Right lung (tissue), 5 donors: ENCODE data around the gene PTTG1IP. TPM values are rescaled to one million over a fixed set of nuclear protein-coding genes. Genes with fewer than 3 reads are reported as not detected.

Experiments
- DNase-seq, 2 donors: peaks; one replicate each; pipeline ENCODE4 v3.0.0-alpha.2; 2013
- polyA plus RNA-seq, 5 donors: library from polyadenylated mRNA; unstranded; fragments of 120-200 nt; gene quantifications; one replicate each; pipeline versions ENCODE4 v1.2.1 to v1.2.3, GENCODE V29; 2013; ENCODE audit warnings: inconsistent platforms in 1 of 5, low replicate concordance in 1 of 5; ENCODE audit not compliant: insufficient read length in 5 of 5, insufficient read depth in 1 of 5

The PTTG1IP gene
- polyA plus RNA-seq, 5 donors, result 190 to 221 (median 212) TPM

DNA sequence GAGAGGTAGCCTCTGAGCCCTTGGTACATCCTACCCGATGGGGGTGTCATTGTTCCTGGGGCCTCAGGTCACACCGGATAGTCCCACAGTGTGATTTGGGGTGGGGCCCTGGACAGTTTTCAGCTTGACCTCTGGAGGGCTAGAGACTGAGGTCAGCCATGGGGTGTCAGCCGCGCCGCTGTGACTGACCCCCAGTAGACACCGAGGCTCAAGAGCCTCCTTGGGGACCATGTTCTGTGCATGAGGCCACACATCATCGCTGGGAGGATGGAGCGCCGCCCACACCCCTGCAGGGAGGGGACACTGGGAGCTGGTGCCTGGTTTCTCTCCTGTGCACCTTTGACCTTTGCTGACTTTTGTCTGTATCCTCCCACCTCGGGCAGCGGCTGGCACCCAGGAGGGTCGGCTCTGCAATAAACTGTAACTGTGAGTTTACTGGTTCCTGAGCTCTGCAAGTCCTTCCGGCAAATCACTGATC lies 24.6 kb upstream of the PTTG1IP start:
- no peak for DNase-seq

GRCh38 chr21:44897326-44898010 lies 24.0 kb upstream of the PTTG1IP start:
- DNase-seq, result no peak

GRCh38 chr21:44896561-44897286 lies 23.2 kb upstream of the PTTG1IP start:
- no peak for DNase-seq

- DNase-seq, result no peak
Measured at GRCh38 chr21:44895859-44896258, 22.4 kb upstream of the PTTG1IP start.

GRCh38 chr21:44894687-44895302 lies 21.3 kb upstream of the PTTG1IP start:
- no peak for DNase-seq

DNA sequence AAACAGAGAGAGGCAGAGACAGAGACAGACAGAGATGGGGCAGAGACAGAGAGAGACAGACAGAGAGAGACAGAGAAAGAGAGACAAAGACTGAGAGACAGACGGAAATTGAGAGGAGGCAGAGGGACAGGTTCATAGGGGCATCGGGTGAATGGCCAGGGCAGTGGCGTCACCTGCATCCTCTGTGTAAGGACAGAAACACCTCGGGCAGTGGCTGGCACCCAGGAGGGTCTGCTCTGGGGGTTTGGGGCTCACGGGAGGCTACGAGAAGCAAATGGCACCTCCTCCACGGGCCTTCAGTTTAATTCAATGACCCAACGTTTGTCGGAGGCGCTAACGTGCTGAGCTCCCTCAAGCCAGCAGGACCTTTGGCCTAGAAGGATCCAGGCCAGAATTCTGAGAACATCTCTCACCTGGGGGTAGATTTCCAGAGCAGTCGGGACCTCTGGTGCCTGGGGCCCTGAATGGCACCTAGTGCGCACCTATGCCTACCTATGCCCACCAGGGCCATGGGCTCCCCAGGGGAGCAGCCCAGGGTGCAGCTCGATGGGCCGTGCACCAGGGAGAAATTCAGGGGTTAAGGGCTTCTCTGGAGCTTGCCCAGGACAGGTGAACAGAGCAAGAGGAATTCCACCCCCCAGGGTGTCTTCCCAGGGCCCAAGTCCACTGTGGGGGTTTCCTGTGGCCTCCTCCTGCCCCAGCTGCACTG lies 20.6 kb upstream of the PTTG1IP start:
- DNase-seq, result no peak

- DNase-seq, result no peak
Measured at GRCh38 chr21:44893278-44893556, 19.7 kb upstream of the PTTG1IP start.

- DNase-seq, result no peak
Measured at GRCh38 chr21:44892536-44893277, 19.2 kb upstream of the PTTG1IP start.

DNA sequence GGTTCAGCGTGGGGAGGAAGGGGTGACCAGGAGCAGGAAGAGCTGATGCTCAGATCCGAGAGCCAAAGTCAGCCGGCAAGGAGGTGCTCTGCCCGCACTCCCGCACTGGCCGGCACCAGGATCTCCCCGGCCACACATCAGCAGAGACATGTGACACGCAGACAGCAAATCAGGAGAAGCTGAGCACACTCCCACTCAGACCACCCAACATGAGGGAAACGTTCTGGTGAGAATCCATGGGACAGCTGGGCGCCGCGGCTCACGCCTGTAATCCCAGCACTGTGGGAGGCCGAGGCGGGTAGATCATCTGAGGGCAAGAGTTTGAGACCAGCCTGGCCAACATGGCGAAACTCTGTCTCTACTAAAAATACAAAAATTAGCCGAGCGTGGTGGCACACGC lies 18.6 kb upstream of the PTTG1IP start:
- DNase-seq, result no peak

GRCh38 chr21:44891631-44892031 lies 18.1 kb upstream of the PTTG1IP start:
- no peak for DNase-seq

GRCh38 chr21:44890961-44891541 lies 17.6 kb upstream of the PTTG1IP start:
- DNase-seq, result no peak

DNA sequence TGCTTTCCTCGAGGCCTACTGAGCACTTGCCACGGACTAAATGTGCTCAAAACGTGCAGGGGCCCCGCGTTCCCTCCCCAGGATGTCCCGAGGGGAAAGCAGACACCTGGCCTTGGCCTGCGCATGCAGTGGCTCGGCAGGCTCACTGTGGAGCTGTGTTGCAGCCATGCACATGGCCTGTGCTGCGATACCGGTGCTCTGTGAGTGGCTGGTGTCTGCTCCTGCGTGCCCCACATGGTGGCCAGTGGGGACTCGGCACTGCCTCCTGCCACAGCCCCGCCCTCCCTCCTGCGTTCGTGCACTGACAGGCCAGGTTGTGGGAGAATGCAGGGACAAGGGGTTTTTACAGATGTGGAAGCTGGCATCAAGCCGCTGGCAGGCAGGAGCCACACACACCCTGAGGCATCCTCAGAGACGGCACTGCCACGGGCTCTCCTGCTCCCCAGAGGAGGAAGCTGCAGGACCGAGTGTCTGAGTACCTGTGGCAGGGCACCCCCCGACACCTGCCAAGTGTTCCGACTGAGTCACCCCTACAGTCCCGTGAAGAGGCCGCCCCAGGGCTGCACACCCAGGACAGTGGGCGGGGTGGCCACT lies 16.9 kb upstream of the PTTG1IP start:
- DNase-seq, result no peak

- DNase-seq, result no peak
Measured at GRCh38 chr21:44889625-44890337, 16.3 kb upstream of the PTTG1IP start.

- no peak for DNase-seq
Measured at GRCh38 chr21:44888581-44889550, 15.4 kb upstream of the PTTG1IP start.

- no peak for DNase-seq
Measured at GRCh38 chr21:44887807-44888580, 14.5 kb upstream of the PTTG1IP start.

- DNase-seq, result no peak
Measured at GRCh38 chr21:44887126-44887806, 13.8 kb upstream of the PTTG1IP start.
